DOHH2 (cell line): ENCODE results near the gene UPF2.

Experiments used
- H3F3A ChIP-seq: fragments of 200-600 bp; sonication (generic), shearing (Covaris generic); 2 replicates; pipeline ENCODE4 v1.6.0; 2016; ENCODE audit warnings: antibody characterized with exemption, mild to moderate bottlenecking; ENCODE audit not compliant: control insufficient read depth, insufficient read depth
- H3K27ac ChIP-seq: fragments of 200-600 bp; sonication (generic); 2 replicates; pipeline ENCODE4 v1.5.1; 2014; ENCODE audit warnings: low read depth, mild to moderate bottlenecking, low read length, moderate library complexity
- H3K27me3 ChIP-seq: fragments of 200-600 bp; sonication (generic); 2 replicates; pipeline ENCODE4 v1.6.1; 2014; ENCODE audit warnings: mild to moderate bottlenecking, low read length, mixed read lengths; ENCODE audit not compliant: control insufficient read depth
- H3K36me3 ChIP-seq: fragments of 200-600 bp; sonication (generic); 2 replicates; pipeline ENCODE4 v1.6.1; 2014; ENCODE audit warnings: mild to moderate bottlenecking, low read length, moderate library complexity, mixed read lengths; ENCODE audit not compliant: control insufficient read depth
- H3K4me1 ChIP-seq: fragments of 200-600 bp; sonication (generic); 2 replicates; pipeline ENCODE4 v1.6.1; 2014; ENCODE audit warnings: mild to moderate bottlenecking, low read length, mixed read lengths; ENCODE audit not compliant: control insufficient read depth
- H3K4me2 ChIP-seq: fragments of 200-600 bp; sonication (generic); 2 replicates; pipeline ENCODE4 v1.6.0; 2014; ENCODE audit warnings: mild to moderate bottlenecking, low read length, moderate library complexity
- H3K4me3 ChIP-seq: fragments of 200-600 bp; sonication (generic); 2 replicates; pipeline ENCODE4 v1.5.1; 2014; ENCODE audit warnings: mild to moderate bottlenecking, low read length, mixed read lengths
- H3K79me2 ChIP-seq: fragments of 200-600 bp; sonication (generic); 2 replicates; pipeline ENCODE4 v1.6.1; 2014; ENCODE audit warnings: mild to moderate bottlenecking, low read length, mixed read lengths; ENCODE audit not compliant: control insufficient read depth
- H3K9me2 ChIP-seq: fragments of 200-600 bp; sonication (generic); replicated peaks from 2 replicates; pipeline ENCODE4 v1.6.1; 2014; ENCODE audit warnings: mild to moderate bottlenecking, low read length, mixed read lengths; ENCODE audit not compliant: control insufficient read depth
- H3K9me3 ChIP-seq: fragments of 200-600 bp; sonication (generic); 2 replicates; pipeline ENCODE4 v1.6.1; 2014; ENCODE audit warnings: antibody characterized with exemption, low read length, mixed read lengths; ENCODE audit not compliant: control insufficient read depth, insufficient read depth
- H4K20me1 ChIP-seq: fragments of 200-600 bp; sonication (generic); 2 replicates; pipeline ENCODE4 v1.6.0; 2014; ENCODE audit warnings: low read depth, mild to moderate bottlenecking, antibody characterized with exemption, low read length, moderate library complexity; ENCODE audit not compliant: control insufficient read depth, insufficient read depth
- CTCF ChIP-seq: fragments of 200-600 bp; sonication (generic); IDR thresholded peaks from one replicate; pipeline ENCODE4 v1.5.1; 2014; ENCODE audit warnings: antibody characterized with exemption, mild to moderate bottlenecking, low read depth, low read length; ENCODE audit not compliant: poor library complexity, severe bottlenecking
- EZH2phosphoT487 ChIP-seq: fragments of 200-600 bp; sonication (generic); IDR thresholded peaks from 2 replicates; pipeline ENCODE4 v1.6.1; 2017; ENCODE audit warnings: borderline replicate concordance, mild to moderate bottlenecking, antibody characterized with exemption, low read length, moderate library complexity, mixed read lengths

Gene UPF2

GRCh38 chr10:12042797-12043651, at the start of gene UPF2:
TSS of gene UPF2 (minus strand) at chr10:12042809. CDS start at chr10:12035423, 7,386 bp downstream.
- peak within 1 kb of the TSS; percentile 91 for H3K4me3 ChIP-seq
- no peaks in the 10 kb centered on the region for H3K27me3 ChIP-seq
- peaks cover 46% of the 10 kb centered on the region for H3K79me2 ChIP-seq
- H3K4me1 ChIP-seq: peaks cover 30% of the 10 kb centered on the region
- TF ChIP-seq EZH2phosphoT487: no peak
- TF ChIP-seq CTCF: no peak
- no peaks in the 10 kb centered on the region for H3K9me3 ChIP-seq
- H3K9me2 ChIP-seq: no peaks in the 10 kb centered on the region
- H3K27ac ChIP-seq: peak within 1 kb of the TSS; percentile 81
- peaks cover 10% of the 10 kb centered on the region for H3F3A ChIP-seq
- H3K4me2 ChIP-seq: peak within 1 kb of the TSS; percentile 90
- peaks cover 26% of the 10 kb centered on the region for H3K36me3 ChIP-seq
- H4K20me1 ChIP-seq: peaks cover 4% of the 10 kb centered on the region; the same call in 1 of the 2 replicates

DNA sequence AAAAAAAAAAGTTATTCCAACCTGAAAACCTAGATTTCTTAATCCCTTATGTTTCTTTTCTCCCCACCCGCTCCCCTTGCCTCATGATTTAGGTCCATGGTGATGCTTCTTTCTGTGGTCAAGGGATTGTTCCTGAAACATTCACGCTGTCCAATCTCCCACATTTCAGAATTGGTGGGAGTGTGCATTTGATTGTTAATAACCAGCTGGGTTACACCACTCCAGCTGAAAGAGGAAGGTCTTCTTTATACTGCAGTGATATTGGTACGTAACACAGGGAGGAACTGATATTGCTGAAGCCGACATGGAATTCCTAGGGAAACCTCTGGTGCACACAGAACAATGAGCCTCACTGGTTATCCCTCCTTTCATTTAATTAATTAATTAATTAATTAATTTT, 48.8 kb upstream of the UPF2 start:
- H3K9me3 ChIP-seq: no peaks in the 10 kb centered on the region
- peaks cover 37% of the 10 kb centered on the region for H3K36me3 ChIP-seq
- H3K4me1 ChIP-seq: 0 out of 2 replicates have a peak, but pooled peaks cover 2% of the 10 kb centered on the region
- TF ChIP-seq CTCF (no peak), EZH2phosphoT487 (no peak)
- H4K20me1 ChIP-seq: no peaks in the 10 kb centered on the region
- H3K79me2 ChIP-seq: no peaks in the 10 kb centered on the region
- no peak overlapping the region for H3K4me3 ChIP-seq
- H3K9me2 ChIP-seq: no peaks in the 10 kb centered on the region
- H3K27ac ChIP-seq: no peak overlapping the region
- H3F3A ChIP-seq: no peaks in the 10 kb centered on the region
- H3K4me2 ChIP-seq: no peak overlapping the region
- no peaks in the 10 kb centered on the region for H3K27me3 ChIP-seq

- H3K36me3 ChIP-seq: peaks cover 32% of the 10 kb centered on the region
- no peaks in the 10 kb centered on the region for H3K27me3 ChIP-seq
- no peaks in the 10 kb centered on the region for H3K9me2 ChIP-seq
- H4K20me1 ChIP-seq: no peaks in the 10 kb centered on the region
- H3K4me2 ChIP-seq: no peak overlapping the region
- no peak for TF ChIP-seq EZH2phosphoT487
- TF ChIP-seq CTCF: no peak
- H3K9me3 ChIP-seq: no peaks in the 10 kb centered on the region
- H3F3A ChIP-seq: no peaks in the 10 kb centered on the region
- no peak overlapping the region for H3K27ac ChIP-seq
- H3K79me2 ChIP-seq: no peaks in the 10 kb centered on the region
- H3K4me1 ChIP-seq: no peaks in the 10 kb centered on the region
- H3K4me3 ChIP-seq: no peak overlapping the region
Observed at GRCh38 chr10:12088919-12089318, 46.3 kb upstream of the UPF2 start.
